ENCODE data around the gene CCDC3. TPM values are rescaled to one million over a fixed set of nuclear protein-coding genes. Genes with fewer than 3 reads are reported as not detected.

The CCDC3 gene
- total and polyA plus RNA-seq, 4 donors, result 2.2 to 12.3 (median 6.6) TPM

- H3K4me3 ChIP-seq (ENCODE audit: low read depth in 1 of 3, low read length in 3 of 3), result no peak overlapping the region
- peaks cover 0 to 2% (median 0%) of the 10 kb centered on the region in 4 donors for H3K4me1 ChIP-seq (ENCODE audit: control insufficient read depth in 4 of 4, insufficient read depth in 4 of 4, low read length in 3 of 4)
- no peaks in the 10 kb centered on the region for H3K27me3 ChIP-seq (ENCODE audit: control insufficient read depth in 4 of 4, insufficient read depth in 4 of 4, low read length in 3 of 4)
- TF ChIP-seq REST (IDR thresholded peaks at IDR 0.05), result no peak
- TF ChIP-seq HNF4A (conservative IDR thresholded peaks at IDR 0.05), result no peak
- TF ChIP-seq JUND (IDR thresholded peaks at IDR 0.05), result no peak
- TF ChIP-seq YY1 (IDR thresholded peaks at IDR 0.05), result no peak
- TF ChIP-seq MAX (IDR thresholded peaks at IDR 0.05), result no peak
- no peak for TF ChIP-seq SP1 (IDR thresholded peaks at IDR 0.05)
- no peak for TF ChIP-seq HNF4G (IDR thresholded peaks at IDR 0.05)
- TF ChIP-seq CTCF (IDR thresholded peaks at IDR 0.05; ENCODE audit: low read depth, low read length, missing input control), result no peak
- no peak for TF ChIP-seq NR2F2 (IDR thresholded peaks at IDR 0.05)
- no peak for TF ChIP-seq TAF1 (conservative IDR thresholded peaks at IDR 0.05)
- no peak for TF ChIP-seq EGR1 (IDR thresholded peaks at IDR 0.05; ENCODE audit: low read depth in 2 of 2)
- TF ChIP-seq ZBTB33 (IDR thresholded peaks at IDR 0.05), result no peak
- TF ChIP-seq ATF3 (IDR thresholded peaks at IDR 0.05), result no peak
- TF ChIP-seq RAD21 (IDR thresholded peaks at IDR 0.05), result no peak
- TF ChIP-seq FOXA1 (IDR thresholded peaks at IDR 0.05), result no peak
- H3K9me3 ChIP-seq (ENCODE audit: control insufficient read depth in 4 of 4, low read length in 3 of 4), result no peaks in the 10 kb centered on the region
- no peak overlapping the region for H3K9ac ChIP-seq (ENCODE audit: low read depth in 1 of 2, low read length in 2 of 2)
- no peaks in the 10 kb centered on the region for H3K36me3 ChIP-seq (ENCODE audit: control insufficient read depth in 4 of 4, insufficient read depth in 3 of 4, low read depth in 1 of 4, low read length in 3 of 4)
- WGBS, result 88% methylated on average over 2 of the region's 2 CpGs
- DNase-seq (ENCODE audit: low spot score), result no peak
- H3K27ac ChIP-seq (ENCODE audit: low read depth in 1 of 2, low read length in 2 of 2), result no peak overlapping the region
Measured at GRCh38 chr10:12854988-12855387, 146.5 kb downstream of the CCDC3 start.

GRCh38 chr10:12852687-12853086 is 148.8 kb downstream of the CCDC3 start:
- Histone ChIP-seq H3K9me3 (ENCODE audit: control insufficient read depth in 4 of 4, low read length in 3 of 4) (no peaks in the 10 kb centered on the region), H3K27me3 (ENCODE audit: control insufficient read depth in 4 of 4, insufficient read depth in 4 of 4, low read length in 3 of 4) (no peaks in the 10 kb centered on the region), H3K4me1 (ENCODE audit: control insufficient read depth in 4 of 4, insufficient read depth in 4 of 4, low read length in 3 of 4) (peaks cover 0 to 3% (median 0%) of the 10 kb centered on the region in 4 donors), H3K27ac (ENCODE audit: low read depth in 1 of 2, low read length in 2 of 2) (no peak overlapping the region), H3K36me3 (ENCODE audit: control insufficient read depth in 4 of 4, insufficient read depth in 3 of 4, low read depth in 1 of 4, low read length in 3 of 4) (no peaks in the 10 kb centered on the region), H3K9ac (ENCODE audit: low read depth in 1 of 2, low read length in 2 of 2) (no peak overlapping the region), H3K4me3 (ENCODE audit: low read depth in 1 of 3, low read length in 3 of 3) (no peak overlapping the region)
- 89% methylated on average over 2 of the region's 2 CpGs for WGBS
- DNase-seq (ENCODE audit: low spot score), result no peak
- no peak for TF ChIP-seq MAX (IDR thresholded peaks at IDR 0.05)
- TF ChIP-seq EGR1 (IDR thresholded peaks at IDR 0.05; ENCODE audit: low read depth in 2 of 2), result no peak

All from liver (tissue), 9 donors.